ENCODE data around the gene EDEM2. TPM values are rescaled to one million over a fixed set of nuclear protein-coding genes. Genes with fewer than 3 reads are reported as not detected.

EDEM2 gene
- total and polyA plus RNA-seq, 2 of the 13 experiments (the other 11 are each of a cell fraction or from before 2014, with no cell fraction given) = 33.1 to 46.9 TPM

DNA sequence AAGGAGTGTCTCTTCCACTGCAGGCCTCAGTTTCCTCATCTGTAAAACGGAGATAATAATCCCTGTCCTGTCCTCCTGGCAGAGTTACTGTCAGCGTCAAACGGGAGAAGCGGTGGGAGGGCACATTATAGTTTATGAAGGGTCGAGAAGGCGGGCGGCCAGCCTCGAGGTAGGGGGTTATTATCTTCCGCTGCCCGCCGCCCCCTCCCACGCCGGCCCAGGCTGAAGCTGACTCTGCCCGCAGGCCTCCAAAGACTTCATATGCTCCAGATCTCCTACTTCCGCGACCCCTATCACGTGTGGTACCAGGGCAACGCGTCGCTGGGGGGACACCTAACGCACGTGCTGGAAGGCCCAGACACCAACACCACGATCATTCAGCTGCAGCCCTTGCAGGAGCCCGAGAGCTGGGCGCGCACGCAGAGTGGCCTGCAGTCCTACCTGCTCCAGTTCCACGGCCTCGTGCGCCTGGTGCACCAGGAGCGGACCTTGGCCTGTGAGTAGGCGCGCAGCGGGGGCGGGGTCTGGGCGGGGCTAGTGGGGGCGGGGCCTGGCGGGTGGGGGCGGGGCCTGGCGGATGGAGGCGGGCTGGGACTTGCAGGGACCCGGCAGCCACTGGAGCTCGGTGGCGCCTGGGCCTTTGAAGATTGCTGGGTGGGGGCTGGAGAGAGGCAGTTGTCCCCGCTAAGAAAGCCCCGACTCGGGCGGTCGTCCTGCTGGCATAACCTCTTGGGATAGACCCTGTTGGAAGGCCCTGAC, 27.5 kb upstream of the EDEM2 start (continued):
- TF ChIP-seq AKNA (CRISPR knock-in tag; IDR thresholded peaks at IDR 0.05; ENCODE audit: borderline replicate concordance) (0 out of 2 replicates have a peak, but pooled peaks have one; percentile 40), DMTF1 (CRISPR knock-in tag; IDR thresholded peaks at IDR 0.05) (no peak), CREB1 (IDR thresholded peaks at IDR 0.05) (no peak), CREB1 (CRISPR knock-in tag; IDR thresholded peaks at IDR 0.05) (no peak), ZNF121 (CRISPR knock-in tag; IDR thresholded peaks at IDR 0.05) (no peak), ZNF136 (CRISPR knock-in tag; IDR thresholded peaks at IDR 0.05; ENCODE audit: low read depth) (0 out of 2 replicates have a peak, but pooled peaks have one; percentile 44), ZSCAN20 (CRISPR knock-in tag; IDR thresholded peaks at IDR 0.05; ENCODE audit: borderline replicate concordance) (no peak), SOX5 (CRISPR knock-in tag; IDR thresholded peaks at IDR 0.05; ENCODE audit: borderline replicate concordance) (peak; percentile 66), PAF1 (CRISPR knock-in tag; IDR thresholded peaks at IDR 0.05) (no peak), KLF16 (CRISPR knock-in tag; IDR thresholded peaks at IDR 0.05) (peak; percentile 89 to 90; a peak in 3 of 4 replicates), LCORL (IDR thresholded peaks at IDR 0.05) (no peak), LCORL (CRISPR knock-in tag; IDR thresholded peaks at IDR 0.05) (peak; percentile 25; the same call in 1 of the 2 replicates)
- TF ChIP-seq, protein P1, sequence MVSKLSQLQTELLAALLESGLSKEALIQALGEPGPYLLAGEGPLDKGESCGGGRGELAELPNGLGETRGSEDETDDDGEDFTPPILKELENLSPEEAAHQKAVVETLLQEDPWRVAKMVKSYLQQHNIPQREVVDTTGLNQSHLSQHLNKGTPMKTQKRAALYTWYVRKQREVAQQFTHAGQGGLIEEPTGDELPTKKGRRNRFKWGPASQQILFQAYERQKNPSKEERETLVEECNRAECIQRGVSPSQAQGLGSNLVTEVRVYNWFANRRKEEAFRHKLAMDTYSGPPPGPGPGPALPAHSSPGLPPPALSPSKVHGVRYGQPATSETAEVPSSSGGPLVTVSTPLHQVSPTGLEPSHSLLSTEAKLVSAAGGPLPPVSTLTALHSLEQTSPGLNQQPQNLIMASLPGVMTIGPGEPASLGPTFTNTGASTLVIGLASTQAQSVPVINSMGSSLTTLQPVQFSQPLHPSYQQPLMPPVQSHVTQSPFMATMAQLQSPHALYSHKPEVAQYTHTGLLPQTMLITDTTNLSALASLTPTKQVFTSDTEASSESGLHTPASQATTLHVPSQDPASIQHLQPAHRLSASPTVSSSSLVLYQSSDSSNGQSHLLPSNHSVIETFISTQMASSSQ (IDR thresholded peaks at IDR 0.05; ENCODE audit: low read depth) = no peak
- TF ChIP-seq, protein P1 (CRISPR knock-in tag; IDR thresholded peaks at IDR 0.05; ENCODE audit: borderline replicate concordance) = peak; percentile 60
- TF ChIP-seq, protein P2, sequence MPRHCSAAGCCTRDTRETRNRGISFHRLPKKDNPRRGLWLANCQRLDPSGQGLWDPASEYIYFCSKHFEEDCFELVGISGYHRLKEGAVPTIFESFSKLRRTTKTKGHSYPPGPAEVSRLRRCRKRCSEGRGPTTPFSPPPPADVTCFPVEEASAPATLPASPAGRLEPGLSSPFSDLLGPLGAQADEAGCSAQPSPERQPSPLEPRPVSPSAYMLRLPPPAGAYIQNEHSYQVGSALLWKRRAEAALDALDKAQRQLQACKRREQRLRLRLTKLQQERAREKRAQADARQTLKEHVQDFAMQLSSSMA (CRISPR knock-in tag; IDR thresholded peaks at IDR 0.05) = peak; percentile 89; the same call in 1 of the 2 replicates

Data from HepG2 (cell line).